Measurements from ENCODE around the gene CCDC200.
"Not testable (repeated sequence)": the region's sequence is repeated elsewhere in the genome, so short reads cannot be mapped to it uniquely, and the experiment has no call there.

Gene CCDC200

DNA sequence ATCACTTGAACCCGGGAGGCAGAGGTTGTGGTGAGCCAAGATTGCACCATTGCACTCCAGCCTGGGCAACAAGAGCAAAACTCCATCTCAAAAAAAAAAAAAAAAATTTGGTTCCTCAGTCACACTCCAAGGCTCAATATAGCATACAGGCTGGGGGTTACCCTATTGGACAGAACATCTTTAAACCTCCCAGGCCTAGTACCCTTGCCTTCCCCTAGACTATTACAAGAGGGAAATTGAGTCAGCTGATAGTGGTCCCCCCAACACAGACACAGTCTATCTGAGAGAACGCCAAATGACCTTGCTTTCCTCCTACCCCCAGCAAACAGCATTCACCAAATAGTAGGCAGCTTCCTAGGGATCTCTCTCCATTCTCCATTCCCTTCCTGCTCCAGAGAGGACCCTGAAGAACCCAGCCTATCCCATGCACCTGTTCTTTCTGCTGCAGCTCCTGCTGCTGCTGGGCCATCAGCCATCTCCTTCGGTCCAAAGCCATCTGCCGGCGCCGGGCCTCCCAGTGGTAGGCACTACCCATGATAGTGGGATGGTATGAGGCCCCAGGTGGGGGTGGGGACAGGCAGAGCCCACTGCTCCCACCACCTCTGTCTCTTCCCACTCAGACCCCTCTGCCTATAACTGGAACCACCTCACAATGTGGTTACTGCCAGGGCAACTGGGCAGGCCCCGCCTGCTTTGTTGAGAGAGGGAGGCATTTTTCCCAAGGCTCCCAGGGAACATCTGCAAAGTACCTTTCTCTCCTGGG, at the start of gene CCDC200:
Gene CCDC200 (minus strand): TSS at position 604 of the 763 bp plus-strand sequence. CDS start 69 bp downstream, at position 535.
- not testable (repeated sequence) for DNase-seq

DNA sequence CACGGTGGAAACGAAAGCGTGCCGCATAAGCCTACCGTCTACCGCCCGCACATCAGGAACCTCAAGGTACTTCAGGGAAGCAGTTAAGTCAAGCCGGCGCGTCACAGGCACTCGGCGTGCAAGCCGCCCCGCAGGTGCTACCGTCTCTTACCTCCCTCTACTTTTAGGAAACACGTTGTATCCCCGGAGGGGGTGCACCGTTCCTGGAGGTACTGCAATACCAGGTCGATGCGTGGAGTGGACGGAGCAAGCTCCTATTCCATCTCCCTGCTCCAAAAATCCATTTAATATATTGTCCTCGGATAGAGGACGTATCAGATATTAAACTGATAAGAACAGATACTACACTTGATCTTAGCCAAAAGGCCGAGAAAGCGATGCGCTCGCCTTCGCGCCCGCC, 44.5 kb upstream of the CCDC200 start:
- DNase-seq = not testable (repeated sequence)

- not testable (repeated sequence) for DNase-seq
These were observed 44.1 kb upstream of the CCDC200 start for GRCh38 chr17:43272483-43272882.

DNA sequence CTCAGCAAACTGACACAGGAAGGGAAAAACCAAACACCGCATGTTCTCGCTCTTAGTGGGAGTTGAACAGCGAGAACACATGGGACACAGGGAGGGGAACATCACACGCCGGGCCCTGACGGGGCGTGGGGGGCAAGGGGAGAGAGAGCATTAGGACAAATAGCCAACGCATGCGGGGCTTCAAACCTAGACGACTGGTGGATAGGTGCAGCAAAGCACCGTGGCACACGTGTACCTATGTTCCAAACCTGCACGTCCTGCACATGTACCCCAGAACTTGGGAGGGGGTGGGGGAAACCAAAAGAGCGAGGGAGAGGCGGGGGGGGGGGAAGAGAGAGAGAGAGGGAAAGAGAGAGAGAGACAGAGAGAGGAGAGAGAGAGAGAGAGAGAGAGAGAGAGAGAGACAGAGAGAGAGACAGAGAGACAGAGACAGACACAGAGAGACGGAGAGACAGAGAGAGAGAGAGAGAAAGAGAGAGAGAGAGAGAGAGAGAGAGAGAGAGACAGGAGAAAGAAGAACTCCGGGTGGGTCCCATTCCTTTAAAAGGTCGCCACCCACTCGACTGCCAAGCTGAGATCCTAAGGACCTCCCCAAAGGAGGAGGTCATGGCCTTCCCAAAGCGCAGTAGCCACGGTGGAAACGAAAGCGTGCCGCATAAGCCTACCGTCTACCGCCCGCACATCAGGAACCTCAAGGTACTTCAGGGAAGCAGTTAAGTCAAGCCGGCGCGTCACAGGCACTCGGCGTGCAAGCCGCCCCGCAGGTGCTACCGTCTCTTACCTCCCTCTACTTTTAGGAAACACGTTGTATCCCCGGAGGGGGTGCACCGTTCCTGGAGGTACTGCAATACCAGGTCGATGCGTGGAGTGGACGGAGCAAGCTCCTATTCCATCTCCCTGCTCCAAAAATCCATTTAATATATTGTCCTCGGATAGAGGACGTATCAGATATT, 42.4 kb upstream of the CCDC200 start:
- not testable (repeated sequence) for DNase-seq

GRCh38 chr17:43246456-43246855, 18.0 kb upstream of the CCDC200 start:
- not testable (repeated sequence) for DNase-seq

GRCh38 chr17:43240596-43241352, 12.4 kb upstream of the CCDC200 start:
- DNase-seq = not testable (repeated sequence)

DNA sequence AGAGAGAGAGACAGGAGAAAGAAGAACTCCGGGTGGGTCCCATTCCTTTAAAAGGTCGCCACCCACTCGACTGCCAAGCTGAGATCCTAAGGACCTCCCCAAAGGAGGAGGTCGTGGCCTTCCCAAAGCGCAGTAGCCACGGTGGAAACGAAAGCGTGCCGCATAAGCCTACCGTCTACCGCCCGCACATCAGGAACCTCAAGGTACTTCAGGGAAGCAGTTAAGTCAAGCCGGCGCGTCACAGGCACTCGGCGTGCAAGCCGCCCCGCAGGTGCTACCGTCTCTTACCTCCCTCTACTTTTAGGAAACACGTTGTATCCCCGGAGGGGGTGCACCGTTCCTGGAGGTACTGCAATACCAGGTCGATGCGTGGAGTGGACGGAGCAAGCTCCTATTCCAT, 11.2 kb upstream of the CCDC200 start:
- not testable (repeated sequence) for DNase-seq

DNA sequence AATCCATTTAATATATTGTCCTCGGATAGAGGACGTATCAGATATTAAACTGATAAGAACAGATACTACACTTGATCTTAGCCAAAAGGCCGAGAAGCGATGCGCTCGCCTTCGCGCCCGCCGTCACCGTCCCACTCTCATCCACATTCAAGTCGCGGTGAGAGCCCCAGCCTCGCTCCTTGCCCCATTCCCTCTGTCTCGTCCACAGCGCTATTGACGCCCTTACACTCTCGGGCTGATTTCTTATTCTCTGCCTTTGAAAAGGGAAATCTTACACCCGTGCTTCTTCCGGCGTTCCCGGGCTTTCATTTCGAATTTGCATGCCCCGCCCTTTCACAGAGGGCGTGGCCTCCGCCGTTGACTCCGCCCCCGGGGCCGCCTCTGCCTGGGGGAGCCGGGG, 5.5 kb upstream of the CCDC200 start, which contains the start of gene RNU2-1:
Gene RNU2-1 (minus strand): TSS at position 101 of the 400 bp plus-strand sequence.
- not testable (repeated sequence) for DNase-seq

DNA sequence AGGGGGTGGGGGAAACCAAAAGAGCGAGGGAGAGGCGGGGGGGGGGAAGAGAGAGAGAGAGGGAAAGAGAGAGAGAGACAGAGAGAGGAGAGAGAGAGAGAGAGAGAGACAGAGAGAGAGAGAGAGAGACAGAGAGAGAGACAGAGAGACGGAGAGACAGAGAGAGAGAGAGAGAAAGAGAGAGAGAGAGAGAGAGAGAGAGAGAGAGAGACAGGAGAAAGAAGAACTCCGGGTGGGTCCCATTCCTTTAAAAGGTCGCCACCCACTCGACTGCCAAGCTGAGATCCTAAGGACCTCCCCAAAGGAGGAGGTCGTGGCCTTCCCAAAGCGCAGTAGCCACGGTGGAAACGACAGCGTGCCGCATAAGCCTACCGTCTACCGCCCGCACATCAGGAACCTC, 4.8 kb upstream of the CCDC200 start:
- DNase-seq = not testable (repeated sequence)

DNA sequence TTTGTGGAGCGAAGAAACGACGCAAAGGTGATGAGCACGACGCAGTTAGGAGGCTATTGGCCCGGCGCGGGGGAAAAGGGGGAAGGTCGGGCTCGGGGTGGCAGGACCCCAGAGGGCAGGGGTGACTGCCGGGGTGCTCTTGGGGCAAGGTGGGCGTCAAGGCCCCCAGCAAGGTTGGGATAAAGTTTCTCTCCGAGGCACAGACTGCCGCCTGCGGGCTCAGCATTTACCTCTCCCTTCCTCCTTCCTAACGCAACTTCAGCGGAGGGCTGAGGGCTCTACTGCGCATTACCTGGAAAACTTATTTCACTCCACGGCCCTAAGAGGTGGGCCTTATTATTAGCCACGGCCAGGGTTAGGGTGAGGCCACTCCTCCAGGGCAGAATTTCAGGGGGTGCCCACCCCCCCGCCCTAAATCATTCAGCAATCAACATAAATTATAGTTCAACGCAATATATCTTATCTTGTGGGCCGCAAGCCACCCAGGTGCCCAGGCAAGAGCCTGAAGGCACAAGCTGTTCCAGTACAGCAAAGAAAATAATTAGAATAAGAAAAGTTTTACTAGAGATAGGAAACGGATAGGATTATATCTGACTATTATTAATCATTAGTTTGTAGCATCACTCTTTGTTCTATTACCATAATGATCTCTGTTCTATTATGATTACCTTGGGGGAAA, 3.7 kb upstream of the CCDC200 start:
- DNase-seq = not testable (repeated sequence)

DNA sequence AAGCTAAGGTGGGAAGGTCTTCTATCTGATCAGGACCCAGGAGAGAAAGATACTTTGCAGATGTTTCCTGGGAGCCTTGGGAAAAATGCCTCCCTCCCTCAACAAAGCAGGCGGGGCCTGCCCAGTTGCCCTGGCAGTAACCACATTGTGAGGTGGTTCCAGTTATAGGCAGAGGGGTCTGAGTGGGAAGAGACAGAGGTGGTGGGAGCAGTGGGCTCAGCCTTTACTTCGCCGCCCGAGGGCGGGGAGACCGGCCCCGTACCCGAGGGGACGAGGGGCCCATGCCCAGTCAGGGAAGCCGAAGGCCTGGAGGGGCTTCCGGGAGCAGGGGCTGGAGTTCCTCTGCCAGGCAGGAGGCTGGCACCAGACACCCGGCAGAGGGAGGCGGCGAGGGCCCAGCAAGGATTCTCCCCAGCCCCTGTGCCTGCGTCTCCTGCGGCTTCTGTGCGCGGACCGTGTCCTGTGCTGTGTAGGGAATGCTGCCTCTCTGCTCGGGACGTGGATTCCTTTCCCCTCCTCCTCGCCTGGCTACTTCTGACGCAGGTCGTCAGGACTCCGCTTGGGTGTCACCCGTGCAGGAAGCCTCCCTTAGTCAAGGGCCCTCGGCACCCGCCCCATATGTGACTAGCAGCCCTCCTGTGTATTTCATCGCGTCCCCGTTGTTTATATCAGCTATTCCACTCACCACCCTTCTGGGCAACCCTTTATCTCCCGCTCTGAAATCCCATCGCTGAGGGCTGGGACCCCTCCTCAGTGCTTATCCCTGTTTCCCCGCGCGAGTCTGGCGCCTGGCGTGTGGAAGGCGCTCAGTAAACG, 3.0 kb upstream of the CCDC200 start:
- DNase-seq = not testable (repeated sequence)

GRCh38 chr17:43226393-43226792, 2.0 kb downstream of the CCDC200 start:
- no peak for DNase-seq

DNA sequence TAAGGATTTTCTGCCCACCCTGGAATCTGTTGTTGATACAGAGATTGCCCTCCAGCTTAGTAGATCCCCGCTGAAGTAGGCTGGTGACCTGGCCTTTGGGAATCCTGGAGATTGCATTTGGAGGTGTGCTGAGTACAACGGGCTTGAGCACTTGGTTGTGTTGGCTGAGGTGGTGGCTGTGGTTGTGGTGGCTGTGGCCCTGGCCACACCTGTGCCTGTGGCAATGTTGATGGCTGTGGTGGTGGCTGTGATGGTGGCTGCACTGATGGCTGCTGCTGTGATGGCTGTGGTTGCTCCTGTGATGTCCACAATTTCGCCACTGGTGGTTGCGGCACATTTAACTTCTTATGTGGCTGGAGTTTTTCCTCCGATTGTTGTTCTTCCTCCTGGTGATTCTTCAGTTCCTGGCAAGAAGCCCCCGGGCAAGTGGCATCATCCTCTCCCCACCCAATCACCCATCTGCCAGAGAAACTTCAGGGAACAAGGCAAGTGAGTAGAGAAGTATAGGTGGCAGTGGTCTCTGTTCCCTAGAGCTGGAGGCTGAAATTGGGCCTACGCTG, 4.2 kb downstream of the CCDC200 start:
- DNase-seq = no peak

DNA sequence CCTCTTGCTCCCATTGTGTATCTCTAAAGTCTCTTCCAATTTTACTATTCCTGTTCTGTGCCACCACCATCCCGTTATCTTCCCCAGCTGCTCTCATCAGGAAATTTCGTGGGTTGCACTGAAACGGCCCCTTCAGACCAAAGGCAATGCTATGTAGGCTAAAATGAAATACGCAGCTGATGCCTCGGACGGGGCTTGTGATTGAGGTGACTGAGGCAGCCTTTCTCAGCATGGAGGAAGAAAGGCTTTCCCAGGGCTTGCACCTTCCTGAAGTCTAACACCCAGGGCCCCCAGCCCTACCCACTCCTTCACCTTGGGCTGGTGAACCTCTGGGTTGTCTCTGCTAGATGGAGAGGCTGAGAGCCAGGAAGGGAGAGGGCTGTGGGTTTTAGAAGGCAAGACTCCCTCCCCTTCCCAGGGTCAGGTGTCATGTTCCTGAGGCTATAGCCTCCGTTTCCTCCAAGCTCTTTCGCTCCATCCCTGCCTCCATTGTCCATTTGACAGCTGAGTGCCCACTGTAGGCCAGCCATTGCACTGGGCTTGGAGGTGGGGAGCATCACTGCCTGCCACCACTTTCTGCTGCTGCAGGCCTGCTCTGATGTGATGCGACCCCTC, 7.8 kb downstream of the CCDC200 start:
- DNase-seq = no peak

DNA sequence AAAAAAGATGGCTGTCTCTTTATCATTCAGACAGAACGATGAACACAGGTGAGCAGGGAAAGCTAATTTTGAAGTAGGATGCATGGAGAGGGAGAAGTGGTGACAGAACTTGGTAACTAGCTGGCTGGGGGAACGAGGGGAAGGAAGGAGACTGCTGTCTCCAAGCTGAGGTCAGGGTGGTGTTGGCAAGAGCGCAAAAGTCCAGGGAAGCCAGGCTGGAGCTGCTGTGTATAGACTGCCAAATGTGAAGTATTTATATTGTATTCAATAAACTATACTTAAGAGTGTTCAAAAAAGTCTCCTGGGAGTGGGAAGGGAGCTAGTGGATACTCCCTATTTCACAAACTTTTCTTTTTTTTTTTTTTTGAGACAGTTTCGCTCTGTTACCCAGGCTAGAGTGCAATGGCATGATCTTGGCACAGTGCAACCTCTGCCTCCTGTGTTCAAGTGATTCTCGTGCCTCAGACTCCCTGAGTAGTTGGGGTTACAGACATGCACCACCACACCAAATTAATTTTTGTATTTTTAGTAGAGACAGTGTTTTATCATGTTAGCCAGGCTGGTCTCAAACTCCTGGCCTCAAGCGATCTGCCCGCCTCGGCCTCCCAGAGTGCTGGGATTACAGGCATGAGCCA, 8.6 kb downstream of the CCDC200 start:
- DNase-seq = no peak

DNA sequence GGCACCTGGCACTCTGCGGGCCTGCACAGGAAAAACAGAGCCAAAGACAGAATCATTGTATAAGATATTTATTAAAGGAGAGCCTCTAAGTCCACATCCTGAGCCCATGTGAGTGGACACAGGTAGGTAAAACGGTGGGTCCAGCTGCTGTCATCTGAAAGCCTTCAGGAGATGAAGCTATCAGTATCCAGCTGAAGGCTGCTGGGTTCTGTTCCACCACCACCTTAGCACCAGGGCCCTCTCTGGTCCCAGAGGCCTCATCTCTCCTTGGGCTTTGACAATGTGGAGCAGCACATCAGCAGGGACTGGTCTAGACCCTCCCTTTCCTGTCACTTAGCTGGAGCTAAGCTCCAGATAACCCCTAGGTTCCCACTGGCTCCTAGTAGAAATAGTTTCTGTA, 9.4 kb downstream of the CCDC200 start:
- DNase-seq = no peak

DNA sequence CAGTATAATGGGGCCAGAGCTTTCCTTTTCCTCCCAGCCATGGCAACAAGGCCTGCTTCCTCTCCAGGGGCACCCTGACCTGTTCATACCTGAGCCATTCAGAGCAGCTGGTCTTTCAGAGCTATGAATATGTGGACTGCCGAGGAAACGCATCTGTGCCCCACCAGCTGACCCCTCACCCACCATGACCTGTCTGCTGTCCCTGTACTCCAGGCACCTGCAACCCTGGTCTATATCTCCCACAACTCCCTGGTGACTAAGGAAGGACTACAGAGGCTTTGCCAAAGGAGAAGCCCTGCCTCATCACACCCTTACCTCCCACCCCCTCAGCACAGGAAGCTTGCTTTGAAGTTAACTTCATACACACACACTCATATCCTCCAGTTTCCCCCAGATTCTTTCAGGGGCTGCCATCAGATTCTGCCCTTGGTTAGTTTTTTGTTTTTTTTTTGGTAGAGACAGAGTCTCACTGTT, 10.8 kb downstream of the CCDC200 start:
- no peak for DNase-seq

DNA sequence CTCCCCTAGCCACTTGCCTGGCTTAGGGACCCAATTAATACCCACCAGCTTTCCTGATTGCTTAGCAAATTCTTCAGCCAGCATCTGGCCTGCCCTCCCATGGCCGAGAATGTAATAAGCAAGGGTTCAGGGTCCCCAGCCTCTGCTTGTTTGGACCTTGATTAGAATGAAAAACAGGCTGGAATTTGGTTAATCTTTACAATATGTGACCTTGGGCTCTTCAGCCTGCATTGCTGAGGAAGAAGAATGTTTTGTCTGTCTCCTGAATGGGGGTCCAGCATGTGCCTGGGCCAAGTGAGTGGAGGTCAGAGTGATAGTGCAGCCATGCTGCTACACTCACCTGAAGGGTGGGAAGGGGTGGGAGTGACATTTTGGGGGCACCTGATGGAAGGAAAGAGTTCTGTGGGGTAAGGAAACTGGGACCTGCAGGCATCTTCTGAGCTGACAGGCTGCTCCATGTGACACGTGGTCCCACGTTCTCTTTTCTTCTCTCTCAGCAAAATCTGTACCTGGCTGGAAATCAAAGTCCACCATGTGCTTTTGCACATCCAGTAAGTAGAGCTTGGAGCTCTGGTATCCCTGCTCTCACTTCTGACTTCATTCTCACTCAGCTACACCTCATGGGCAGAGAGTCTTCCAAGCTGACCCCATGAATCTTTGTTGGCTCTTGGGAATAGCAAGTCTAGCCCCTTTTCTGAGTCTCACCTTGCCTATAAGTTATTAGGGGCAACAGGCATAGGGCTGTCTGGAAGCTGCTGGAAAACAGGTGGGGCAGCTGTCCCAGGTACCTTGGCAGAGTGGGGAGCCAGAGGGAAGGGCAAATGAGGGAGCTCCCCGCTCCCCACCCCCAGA, 11.4 kb downstream of the CCDC200 start:
- DNase-seq = no peak

DNA sequence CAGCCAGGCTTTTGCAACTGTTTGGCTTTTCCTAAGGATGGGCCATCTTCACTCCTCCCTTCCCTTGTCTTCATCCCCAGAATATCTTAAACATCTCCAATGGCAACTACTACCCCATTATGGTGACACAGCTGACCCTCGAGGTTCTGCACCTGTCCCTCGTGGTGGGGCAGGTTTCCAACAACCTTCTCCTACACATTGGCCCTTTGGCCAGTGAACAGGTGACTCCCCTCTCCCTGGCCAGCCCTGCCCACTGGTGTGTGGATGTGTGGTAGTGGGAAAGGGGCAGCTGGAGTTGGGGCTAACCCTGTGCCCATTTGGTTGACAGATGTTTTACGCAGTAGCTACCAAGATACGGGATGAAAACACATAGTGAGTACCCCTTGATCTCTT, 12.1 kb downstream of the CCDC200 start:
- no peak for DNase-seq
